GM21723 (cell line): ENCODE results near the gene FLT4.
"Not testable (repeated sequence)": the region's sequence is repeated elsewhere in the genome, so short reads cannot be mapped to it uniquely, and the experiment has no call there.

ENCODE experiments used
- ATAC-seq: cut with Tn5 transposase; IDR thresholded peaks from one replicate; pipeline ENCODE4 v1.9.1; 2021; ENCODE audit warnings: mild to moderate bottlenecking, moderate library complexity; ENCODE audit not compliant: unreplicated experiment

FLT4 gene

GRCh38 chr5:180649297-180650039 lies at the start of gene FLT4:
Gene FLT4 (minus strand): TSS chr5:180649600. CDS start chr5:180649545, 55 bp downstream.
- ATAC-seq = no peak

GRCh38 chr5:180699042-180699441 lies 49.6 kb upstream of the FLT4 start:
- no peak for ATAC-seq

GRCh38 chr5:180696116-180696515 lies 46.7 kb upstream of the FLT4 start:
- no peak for ATAC-seq

- ATAC-seq = no peak
Observed at GRCh38 chr5:180692429-180692828, 43.0 kb upstream of the FLT4 start.

GRCh38 chr5:180691046-180691445 lies 41.6 kb upstream of the FLT4 start:
- no peak for ATAC-seq

- ATAC-seq = no peak
Observed at GRCh38 chr5:180690562-180690961, 41.2 kb upstream of the FLT4 start.

- no peak for ATAC-seq
Observed at GRCh38 chr5:180689775-180690174, 40.4 kb upstream of the FLT4 start.

GRCh38 chr5:180689071-180689694 lies 39.8 kb upstream of the FLT4 start:
- no peak for ATAC-seq

- ATAC-seq = no peak
Observed at GRCh38 chr5:180688330-180689070, 39.1 kb upstream of the FLT4 start.

- not testable (repeated sequence) for ATAC-seq
Observed at GRCh38 chr5:180686799-180687198, 37.4 kb upstream of the FLT4 start.

GRCh38 chr5:180684623-180685161 lies 35.3 kb upstream of the FLT4 start:
- no peak for ATAC-seq

- ATAC-seq = no peak
Observed at GRCh38 chr5:180683220-180683922, 34.0 kb upstream of the FLT4 start.

- ATAC-seq = no peak
Observed at GRCh38 chr5:180682560-180682959, 33.2 kb upstream of the FLT4 start.

- not testable (repeated sequence) for ATAC-seq
Observed at GRCh38 chr5:180682008-180682407, 32.6 kb upstream of the FLT4 start.

- not testable (repeated sequence) for ATAC-seq
Observed at GRCh38 chr5:180678319-180678718, 28.9 kb upstream of the FLT4 start.

- ATAC-seq = no peak
Observed at GRCh38 chr5:180675036-180675635, 25.7 kb upstream of the FLT4 start.

- not testable (repeated sequence) for ATAC-seq
Observed at GRCh38 chr5:180674090-180674475, 24.7 kb upstream of the FLT4 start.

- ATAC-seq = no peak
Observed at GRCh38 chr5:180673371-180674089, 24.1 kb upstream of the FLT4 start.

GRCh38 chr5:180671958-180672524 lies 22.6 kb upstream of the FLT4 start:
- ATAC-seq = not testable (repeated sequence)
